ENCODE measurements around the gene SERTAD3. TPM values are rescaled to one million over a fixed set of nuclear protein-coding genes. Genes with fewer than 3 reads are reported as not detected.

The SERTAD3 gene
- total RNA-seq, 1 experiment from 2014 or later: 51.9 TPM

- H3K36me3 Mint-ChIP-seq (ENCODE audit: insufficient read depth, unreplicated experiment): peaks cover 23% of the 10 kb centered on the region
- H3K27ac Mint-ChIP-seq (ENCODE audit: unreplicated experiment): peak overlapping the region; percentile 68
- intact Hi-C loops (cut with micrococcal nuclease; ENCODE audit: unreplicated experiment): no loop called here
- peak; percentile 94 for DNase-seq
- TF ChIP-seq, protein P1, sequence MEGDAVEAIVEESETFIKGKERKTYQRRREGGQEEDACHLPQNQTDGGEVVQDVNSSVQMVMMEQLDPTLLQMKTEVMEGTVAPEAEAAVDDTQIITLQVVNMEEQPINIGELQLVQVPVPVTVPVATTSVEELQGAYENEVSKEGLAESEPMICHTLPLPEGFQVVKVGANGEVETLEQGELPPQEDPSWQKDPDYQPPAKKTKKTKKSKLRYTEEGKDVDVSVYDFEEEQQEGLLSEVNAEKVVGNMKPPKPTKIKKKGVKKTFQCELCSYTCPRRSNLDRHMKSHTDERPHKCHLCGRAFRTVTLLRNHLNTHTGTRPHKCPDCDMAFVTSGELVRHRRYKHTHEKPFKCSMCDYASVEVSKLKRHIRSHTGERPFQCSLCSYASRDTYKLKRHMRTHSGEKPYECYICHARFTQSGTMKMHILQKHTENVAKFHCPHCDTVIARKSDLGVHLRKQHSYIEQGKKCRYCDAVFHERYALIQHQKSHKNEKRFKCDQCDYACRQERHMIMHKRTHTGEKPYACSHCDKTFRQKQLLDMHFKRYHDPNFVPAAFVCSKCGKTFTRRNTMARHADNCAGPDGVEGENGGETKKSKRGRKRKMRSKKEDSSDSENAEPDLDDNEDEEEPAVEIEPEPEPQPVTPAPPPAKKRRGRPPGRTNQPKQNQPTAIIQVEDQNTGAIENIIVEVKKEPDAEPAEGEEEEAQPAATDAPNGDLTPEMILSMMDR (IDR thresholded peaks at IDR 0.05; ENCODE audit: unreplicated experiment): peak; percentile 92
- peak overlapping the region; percentile 13 for H3K4me3 Mint-ChIP-seq (ENCODE audit: low read depth, unreplicated experiment)
- CTCF ChIA-PET: interaction anchor here (0.6 kb wide), 1 partner anchor 33 kb away, joined by 3 read pairs; the partner anchor contains the start of gene SERTAD1
- no TSS peak for BruUV-seq (replicated peaks)
- H3K27me3 Mint-ChIP-seq (ENCODE audit: unreplicated experiment): no peaks in the 10 kb centered on the region
- H3K9me3 Mint-ChIP-seq (ENCODE audit: low read depth, unreplicated experiment): no peaks in the 10 kb centered on the region
- H3K4me1 Mint-ChIP-seq (ENCODE audit: low read depth, unreplicated experiment): peaks cover 27% of the 10 kb centered on the region
Measured at GRCh38 chr19:40392894-40393517, 51.1 kb downstream of the SERTAD3 start.

GRCh38 chr19:40392123-40392522 lies 52.0 kb downstream of the SERTAD3 start:
- peaks cover 23% of the 10 kb centered on the region for H3K36me3 Mint-ChIP-seq (ENCODE audit: insufficient read depth, unreplicated experiment)
- no TSS peak for BruUV-seq (replicated peaks)
- intact Hi-C loops (cut with micrococcal nuclease; ENCODE audit: unreplicated experiment): no loop called here
- peak overlapping the region; percentile 13 for H3K4me3 Mint-ChIP-seq (ENCODE audit: low read depth, unreplicated experiment)
- TF ChIP-seq, protein P1 (IDR thresholded peaks at IDR 0.05; ENCODE audit: unreplicated experiment): no peak
- CTCF ChIA-PET: interaction anchor here (0.8 kb wide), 1 partner anchor 72 kb away, joined by 4 read pairs; no protein-coding TSS in a partner anchor
- peaks cover 6% of the 10 kb centered on the region for H3K27me3 Mint-ChIP-seq (ENCODE audit: unreplicated experiment)
- no peak for DNase-seq
- peak overlapping the region; percentile 68 for H3K27ac Mint-ChIP-seq (ENCODE audit: unreplicated experiment)
- peaks cover 27% of the 10 kb centered on the region for H3K4me1 Mint-ChIP-seq (ENCODE audit: low read depth, unreplicated experiment)
- H3K9me3 Mint-ChIP-seq (ENCODE audit: low read depth, unreplicated experiment): no peaks in the 10 kb centered on the region

Other genes with a start within 250 kb of the SERTAD3 start
- gene TTC9B, start 226.0 kb downstream of the SERTAD3 start, total RNA-seq (2022): not detected in 2 replicates
- gene CCNP, start 217.6 kb downstream of the SERTAD3 start, total RNA-seq (2022): 0.83 and 0.94 TPM in 2 replicates
- gene AKT2, start 159.0 kb downstream of the SERTAD3 start, total RNA-seq (2022): 179 and 182 TPM in 2 replicates
- 19.3 and 22.7 TPM in 2 replicates for gene C19orf47, start 95.9 kb downstream of the SERTAD3 start, total RNA-seq (2022)
- gene PLD3, start 95.6 kb downstream of the SERTAD3 start, total RNA-seq (2022): 184 and 192 TPM in 2 replicates
- gene HIPK4, start 54.2 kb downstream of the SERTAD3 start, total RNA-seq (2022): 0.14 TPM in 1 of 2 replicates, not detected in the other
- 1.6 and 1.8 TPM in 2 replicates for gene PRX, start 31.0 kb downstream of the SERTAD3 start, total RNA-seq (2022)
- 12.3 and 15.4 TPM in 2 replicates for gene SERTAD1, start 18.3 kb downstream of the SERTAD3 start, total RNA-seq (2022)
- 107 and 118 TPM in 2 replicates for gene BLVRB, start 21.4 kb upstream of the SERTAD3 start, total RNA-seq (2022)
- gene SPTBN4, start 22.7 kb upstream of the SERTAD3 start, total RNA-seq (2022): 0.80 and 1.3 TPM in 2 replicates
- gene SHKBP1, start 132.5 kb upstream of the SERTAD3 start, total RNA-seq (2022): 117 TPM in 2 replicates
- 14.1 and 20.3 TPM in 2 replicates for gene LTBP4, start 157.0 kb upstream of the SERTAD3 start, total RNA-seq (2022)
- gene NUMBL, start 246.3 kb upstream of the SERTAD3 start, total RNA-seq (2022): 21.4 and 25.3 TPM in 2 replicates